ENCODE measurements around the gene FGD4.

DNA sequence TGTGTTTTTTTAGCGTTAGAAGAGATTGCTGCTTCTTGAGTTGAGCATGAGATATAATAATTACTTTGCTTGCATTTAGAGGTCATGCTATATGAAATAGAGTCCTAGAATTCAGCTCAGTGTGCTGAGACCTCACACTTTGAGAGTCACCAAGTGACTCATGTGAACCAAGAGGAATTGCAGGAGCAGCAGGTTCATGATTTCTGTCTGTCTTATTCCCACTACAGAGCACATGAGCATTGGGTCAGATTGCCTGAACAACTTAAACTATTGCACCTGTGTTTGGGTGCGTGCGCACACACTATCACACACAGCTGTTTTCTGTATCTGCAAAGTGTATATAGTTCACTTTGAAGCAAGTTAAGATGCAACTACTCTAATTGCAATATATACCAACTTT lies 109.3 kb downstream of the FGD4 start:
- TF ChIP-seq POLR2A (IDR thresholded peaks at IDR 0.05), result no peak
- TF ChIP-seq, protein P1, sequence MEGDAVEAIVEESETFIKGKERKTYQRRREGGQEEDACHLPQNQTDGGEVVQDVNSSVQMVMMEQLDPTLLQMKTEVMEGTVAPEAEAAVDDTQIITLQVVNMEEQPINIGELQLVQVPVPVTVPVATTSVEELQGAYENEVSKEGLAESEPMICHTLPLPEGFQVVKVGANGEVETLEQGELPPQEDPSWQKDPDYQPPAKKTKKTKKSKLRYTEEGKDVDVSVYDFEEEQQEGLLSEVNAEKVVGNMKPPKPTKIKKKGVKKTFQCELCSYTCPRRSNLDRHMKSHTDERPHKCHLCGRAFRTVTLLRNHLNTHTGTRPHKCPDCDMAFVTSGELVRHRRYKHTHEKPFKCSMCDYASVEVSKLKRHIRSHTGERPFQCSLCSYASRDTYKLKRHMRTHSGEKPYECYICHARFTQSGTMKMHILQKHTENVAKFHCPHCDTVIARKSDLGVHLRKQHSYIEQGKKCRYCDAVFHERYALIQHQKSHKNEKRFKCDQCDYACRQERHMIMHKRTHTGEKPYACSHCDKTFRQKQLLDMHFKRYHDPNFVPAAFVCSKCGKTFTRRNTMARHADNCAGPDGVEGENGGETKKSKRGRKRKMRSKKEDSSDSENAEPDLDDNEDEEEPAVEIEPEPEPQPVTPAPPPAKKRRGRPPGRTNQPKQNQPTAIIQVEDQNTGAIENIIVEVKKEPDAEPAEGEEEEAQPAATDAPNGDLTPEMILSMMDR (IDR thresholded peaks at IDR 0.05), result no peak
- TF ChIP-seq EP300 (IDR thresholded peaks at IDR 0.05), result no peak
